Measurements from ENCODE around the gene CCDC3. TPM values are rescaled to one million over a fixed set of nuclear protein-coding genes. Genes with fewer than 3 reads are reported as not detected.
"Not testable (repeated sequence)": the region's sequence is repeated elsewhere in the genome, so short reads cannot be mapped to it uniquely, and the experiment has no call there.

The CCDC3 gene
- total RNA-seq, 1 donor, result 0.54 TPM

- DNase-seq (ENCODE audit: low read depth in 2 of 3, low spot score in 2 of 3), result no peak
Measured at GRCh38 chr10:12897278-12897677, 104.2 kb downstream of the CCDC3 start.

GRCh38 chr10:12896251-12896650 lies 105.3 kb downstream of the CCDC3 start:
- DNase-seq (ENCODE audit: low read depth in 2 of 3, low spot score in 2 of 3), result no peak

- DNase-seq (ENCODE audit: low read depth in 2 of 3, low spot score in 2 of 3), result no peak
Measured at GRCh38 chr10:12892924-12893323, 108.6 kb downstream of the CCDC3 start.

- no peak for DNase-seq (ENCODE audit: low read depth in 2 of 3, low spot score in 2 of 3)
Measured at GRCh38 chr10:12890958-12891357, 110.6 kb downstream of the CCDC3 start.

GRCh38 chr10:12888470-12888869 lies 113.0 kb downstream of the CCDC3 start:
- no peak for DNase-seq (ENCODE audit: low read depth in 2 of 3, low spot score in 2 of 3)

- DNase-seq (ENCODE audit: low read depth in 2 of 3, low spot score in 2 of 3), result no peak
Measured at GRCh38 chr10:12887780-12888179, 113.7 kb downstream of the CCDC3 start.

- no peak for DNase-seq (ENCODE audit: low read depth in 2 of 3, low spot score in 2 of 3)
Measured at GRCh38 chr10:12884851-12885250, 116.7 kb downstream of the CCDC3 start.

- DNase-seq (ENCODE audit: low read depth in 2 of 3, low spot score in 2 of 3), result no peak
Measured at GRCh38 chr10:12880423-12880822, 121.1 kb downstream of the CCDC3 start.

- no peak for DNase-seq (ENCODE audit: low read depth in 2 of 3, low spot score in 2 of 3)
Measured at GRCh38 chr10:12877150-12877549, 124.4 kb downstream of the CCDC3 start.

GRCh38 chr10:12876266-12876665 lies 125.2 kb downstream of the CCDC3 start:
- no peak for DNase-seq (ENCODE audit: low read depth in 2 of 3, low spot score in 2 of 3)

GRCh38 chr10:12875100-12875499 lies 126.4 kb downstream of the CCDC3 start:
- no peak for DNase-seq (ENCODE audit: low read depth in 2 of 3, low spot score in 2 of 3)

- DNase-seq (ENCODE audit: low read depth in 2 of 3, low spot score in 2 of 3), result no peak
Measured at GRCh38 chr10:12874501-12874900, 127.0 kb downstream of the CCDC3 start.

- DNase-seq (ENCODE audit: low read depth in 2 of 3, low spot score in 2 of 3), result no peak
Measured at GRCh38 chr10:12873172-12873571, 128.3 kb downstream of the CCDC3 start.

GRCh38 chr10:12872577-12872976 lies 128.9 kb downstream of the CCDC3 start:
- no peak for DNase-seq (ENCODE audit: low read depth in 2 of 3, low spot score in 2 of 3)

- no peak for DNase-seq (ENCODE audit: low read depth in 2 of 3, low spot score in 2 of 3)
Measured at GRCh38 chr10:12869427-12869826, 132.1 kb downstream of the CCDC3 start.

- DNase-seq (ENCODE audit: low read depth in 2 of 3, low spot score in 2 of 3), result no peak
Measured at GRCh38 chr10:12868229-12868628, 133.3 kb downstream of the CCDC3 start.

- DNase-seq (ENCODE audit: low read depth in 2 of 3, low spot score in 2 of 3), result not testable (repeated sequence)
Measured at GRCh38 chr10:12865515-12865914, 136.0 kb downstream of the CCDC3 start.

- DNase-seq (ENCODE audit: low read depth in 2 of 3, low spot score in 2 of 3), result no peak
Measured at GRCh38 chr10:12862459-12862858, 139.1 kb downstream of the CCDC3 start.

- no peak for DNase-seq (ENCODE audit: low read depth in 2 of 3, low spot score in 2 of 3)
Measured at GRCh38 chr10:12854988-12855387, 146.5 kb downstream of the CCDC3 start.

- no peak for DNase-seq (ENCODE audit: low read depth in 2 of 3, low spot score in 2 of 3)
Measured at GRCh38 chr10:12852687-12853086, 148.8 kb downstream of the CCDC3 start.

GRCh38 chr10:12849319-12850181 lies 152.0 kb downstream of the CCDC3 start:
- DNase-seq (ENCODE audit: low read depth in 2 of 3, low spot score in 2 of 3), result peak in 2 of 3 donors; percentile 79 to 90

- DNase-seq (ENCODE audit: low read depth in 2 of 3, low spot score in 2 of 3), result no peak
Measured at GRCh38 chr10:12848439-12849173, 152.9 kb downstream of the CCDC3 start.

All from hematopoietic multipotent progenitor cell (in vitro differentiated cells).